ENCODE measurements around the gene SUN1. TPM values are rescaled to one million over a fixed set of nuclear protein-coding genes. Genes with fewer than 3 reads are reported as not detected.

SUN1 gene
- total and polyA plus RNA-seq, 9 of the 15 experiments (the other 6 are each of a cell fraction or from before 2014, with no cell fraction given), result 36.8 to 132 (median 62.3) TPM

DNA sequence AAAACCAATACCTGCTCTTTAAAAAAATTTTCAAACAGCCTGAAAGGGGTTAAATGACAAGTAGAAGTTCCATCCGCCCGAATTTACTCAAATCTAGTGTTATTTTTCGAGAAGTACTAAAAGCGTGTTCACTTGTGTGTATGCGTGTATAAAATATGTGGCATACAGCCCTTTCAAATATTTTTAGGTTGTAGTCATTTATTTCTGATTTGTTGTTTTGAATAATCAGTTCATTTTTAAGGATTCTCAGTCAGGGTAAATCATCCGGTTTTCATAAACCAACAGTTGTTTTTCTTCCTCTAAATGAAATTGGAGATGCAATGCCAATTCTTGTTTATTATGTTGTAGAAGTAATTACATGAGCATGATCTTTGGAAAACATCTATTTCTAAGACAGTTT is 6.9 kb upstream of the SUN1 start:
- Histone ChIP-seq H3K9ac (ENCODE audit: insufficient read depth in 1 of 2, low read depth in 2 of 2, low read length in 2 of 2) (no peak overlapping the region), H2AFZ (ENCODE audit: low read depth, low read length) (no peak overlapping the region), H3K4me3 (no peak overlapping the region), H3K4me1 (replicated peaks in 1 of 2; ENCODE audit: control insufficient read depth in 2 of 2, insufficient read depth in 2 of 2, low read length in 2 of 2) (peaks cover 12 to 21% of the 10 kb centered on the region in 2 experiments; a peak in 4 of 5 replicates), H3K79me2 (ENCODE audit: control insufficient read depth, insufficient read depth, low read length) (peaks cover 95% of the 10 kb centered on the region), H3K27me3 (ENCODE audit: control insufficient read depth in 2 of 2, insufficient read depth in 2 of 2, low read length in 2 of 2) (no peaks in the 10 kb centered on the region), H4K20me1 (replicated peaks; ENCODE audit: control insufficient read depth, insufficient read depth, low read length) (peaks cover 25% of the 10 kb centered on the region; the same call in 1 of the 2 replicates), H3K36me3 (ENCODE audit: control insufficient read depth, insufficient read depth, low read length) (peaks cover 31% of the 10 kb centered on the region; the same call in 2 of the 3 replicates), H3K27ac (ENCODE audit: extremely low read depth, low read depth, low read length) (no peak overlapping the region), H3K9me1 (ENCODE audit: control insufficient read depth, insufficient read depth, low read length) (no peaks in the 10 kb centered on the region), H3K9me3 (replicated peaks; ENCODE audit: control insufficient read depth, insufficient read depth, low read depth, low read length) (no peaks in the 10 kb centered on the region), H3K4me2 (ENCODE audit: insufficient read depth, low read length) (no peak overlapping the region)
- ATAC-seq (no peak), FAIRE-seq (no peak), DNase-seq (ENCODE audit: extremely low read depth in 1 of 4, low spot score in 3 of 4) (no peak)
- BruUV-seq (replicated peaks), result no TSS peak
- ChIA-PET POLR2A (interaction anchor here (1.2 kb wide), 1 partner anchor 8 kb away, joined by 5 read pairs; no protein-coding TSS in a partner anchor), CTCF (ENCODE audit: low intra/inter-chr PET ratio) (no interaction called here)
- intact Hi-C loops (cut with micrococcal nuclease), result no loop called here
- TF ChIP-seq MYNN (IDR thresholded peaks at IDR 0.05) (no peak), MYNN (CRISPR knock-in tag; IDR thresholded peaks at IDR 0.05) (no peak), CEBPB (tag; IDR thresholded peaks at IDR 0.05) (no peak), SMAD3 (CRISPR knock-in tag; conservative IDR thresholded peaks at IDR 0.05) (no peak), ZBTB12 (CRISPR knock-in tag; IDR thresholded peaks at IDR 0.05) (no peak), MAFF (IDR thresholded peaks at IDR 0.05; ENCODE audit: low read length) (no peak), MIER1 (IDR thresholded peaks at IDR 0.05; ENCODE audit: low read depth) (no peak), GABPB2 (CRISPR knock-in tag; conservative IDR thresholded peaks at IDR 0.05) (no peak), CLOCK (CRISPR knock-in tag; IDR thresholded peaks at IDR 0.05; ENCODE audit: borderline replicate concordance) (no peak), ARHGAP35 (IDR thresholded peaks at IDR 0.05; ENCODE audit: partially characterized antibody) (no peak), DPF2 (IDR thresholded peaks at IDR 0.05) (no peak), SRSF9 (IDR thresholded peaks at IDR 0.05; ENCODE audit: borderline replicate concordance, low read depth, low read length) (no peak), MTF1 (CRISPR knock-in tag; IDR thresholded peaks at IDR 0.05; ENCODE audit: borderline replicate concordance) (no peak), ZKSCAN1 (IDR thresholded peaks at IDR 0.05; ENCODE audit: low read depth, low read length) (no peak), CBX2 (IDR thresholded peaks at IDR 0.05; ENCODE audit: insufficient read depth, low read length, poor library complexity, severe bottlenecking) (no peak)
- TF ChIP-seq, protein P1, sequence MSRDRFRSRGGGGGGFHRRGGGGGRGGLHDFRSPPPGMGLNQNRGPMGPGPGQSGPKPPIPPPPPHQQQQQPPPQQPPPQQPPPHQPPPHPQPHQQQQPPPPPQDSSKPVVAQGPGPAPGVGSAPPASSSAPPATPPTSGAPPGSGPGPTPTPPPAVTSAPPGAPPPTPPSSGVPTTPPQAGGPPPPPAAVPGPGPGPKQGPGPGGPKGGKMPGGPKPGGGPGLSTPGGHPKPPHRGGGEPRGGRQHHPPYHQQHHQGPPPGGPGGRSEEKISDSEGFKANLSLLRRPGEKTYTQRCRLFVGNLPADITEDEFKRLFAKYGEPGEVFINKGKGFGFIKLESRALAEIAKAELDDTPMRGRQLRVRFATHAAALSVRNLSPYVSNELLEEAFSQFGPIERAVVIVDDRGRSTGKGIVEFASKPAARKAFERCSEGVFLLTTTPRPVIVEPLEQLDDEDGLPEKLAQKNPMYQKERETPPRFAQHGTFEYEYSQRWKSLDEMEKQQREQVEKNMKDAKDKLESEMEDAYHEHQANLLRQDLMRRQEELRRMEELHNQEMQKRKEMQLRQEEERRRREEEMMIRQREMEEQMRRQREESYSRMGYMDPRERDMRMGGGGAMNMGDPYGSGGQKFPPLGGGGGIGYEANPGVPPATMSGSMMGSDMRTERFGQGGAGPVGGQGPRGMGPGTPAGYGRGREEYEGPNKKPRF (IDR thresholded peaks at IDR 0.05; ENCODE audit: low read depth, low read length), result no peak
- 92% methylated on average over 6 of the region's 6 CpGs for WGBS (ENCODE audit: insufficient coverage, low coverage, missing lambda C conversion rate)
- in situ Hi-C loops (cut with MboI), result no loop called here
